CD14-positive monocyte (primary cell): Measurements from ENCODE around the gene AFF2. TPM values are rescaled to one million over a fixed set of nuclear protein-coding genes. Genes with fewer than 3 reads are reported as not detected.

Source experiments
- DNase-seq, 3 donors: peaks; one replicate each; pipeline ENCODE4 v3.0.0-alpha.2; 2011 to 2022
- H2AFZ ChIP-seq: 2 replicates; pipeline ENCODE4 v1.6.0; 2012; ENCODE audit warnings: mild to moderate bottlenecking, low read depth, low read length, inconsistent platforms; ENCODE audit not compliant: insufficient read depth, poor library complexity, severe bottlenecking
- H3K27ac ChIP-seq, 2 donors: 1 replicate in 1 of 2; 2 replicates in 1 of 2; pipeline ENCODE4 v1.5.1; 2012 to 2013; ENCODE audit warnings: low read length in 2 of 2, control low read depth in 1 of 2, inconsistent platforms in 1 of 2, low read depth in 1 of 2, mild to moderate bottlenecking in 1 of 2
- H3K27me3 ChIP-seq, 2 donors: one replicate each; pipeline versions ENCODE4 v1.6.0 to v1.6.1; 2011 to 2013; ENCODE audit warnings: low read length in 2 of 2; ENCODE audit not compliant: control insufficient read depth in 2 of 2, insufficient read depth in 2 of 2
- H3K36me3 ChIP-seq, 2 donors: replicated peaks in 1 of 2; 1 replicate in 1 of 2; 2 replicates in 1 of 2; pipeline versions ENCODE4 v1.5.1 to v1.6.1; 2012 to 2013; ENCODE audit warnings: low read length in 2 of 2, control low read depth in 1 of 2, inconsistent platforms in 1 of 2, mild to moderate bottlenecking in 1 of 2; ENCODE audit not compliant: insufficient read depth in 2 of 2, control insufficient read depth in 1 of 2
- H3K4me1 ChIP-seq, 2 donors: 1 replicate in 1 of 2; 2 replicates in 1 of 2; pipeline versions ENCODE4 v1.5.1 to v1.6.1; 2012 to 2013; ENCODE audit warnings: low read length in 2 of 2, control low read depth in 1 of 2, inconsistent platforms in 1 of 2, mild to moderate bottlenecking in 1 of 2, moderate library complexity in 1 of 2; ENCODE audit not compliant: insufficient read depth in 2 of 2, control insufficient read depth in 1 of 2
- H3K4me2 ChIP-seq: replicated peaks from 2 replicates; pipeline ENCODE3; 2012; ENCODE audit warnings: low read length, moderate library complexity, mild to moderate bottlenecking; ENCODE audit not compliant: poor library complexity, severe bottlenecking; ENCODE audit errors: extremely low read depth
- H3K4me3 ChIP-seq, 3 experiments: fragments of 200-600 bp in 1 of 3; sonication (generic) in 1 of 3; replicated peaks in 1 of 3; 1 replicate in 2 of 3; 2 replicates in 1 of 3; pipeline ENCODE4 v1.5.1; 2011 to 2013; ENCODE audit warnings: low read length in 3 of 3, mild to moderate bottlenecking in 3 of 3, control low read depth in 2 of 3, low read depth in 2 of 3, inconsistent platforms in 1 of 3, moderate library complexity in 1 of 3
- H3K79me2 ChIP-seq: 2 replicates; pipeline ENCODE4 v1.6.0; 2012; ENCODE audit warnings: mild to moderate bottlenecking, control low read depth, inconsistent platforms, low read length, moderate library complexity; ENCODE audit not compliant: insufficient read depth
- H3K9ac ChIP-seq: 2 replicates; pipeline ENCODE4 v1.6.0; 2017; ENCODE audit warnings: low read length, mild to moderate bottlenecking; ENCODE audit not compliant: insufficient read depth, poor library complexity, severe bottlenecking
- H3K9me3 ChIP-seq, 2 donors: replicated peaks in 1 of 2; 1 replicate in 1 of 2; 2 replicates in 1 of 2; pipeline versions ENCODE4 v1.5.1 to v1.6.1; 2012 to 2013; ENCODE audit warnings: low read length in 2 of 2, control low read depth in 1 of 2; ENCODE audit not compliant: control insufficient read depth in 1 of 2, insufficient read depth in 1 of 2
- H4K20me1 ChIP-seq: 2 replicates; pipeline ENCODE4 v1.6.0; 2012; ENCODE audit warnings: mild to moderate bottlenecking, low read length, control low read depth, moderate library complexity; ENCODE audit not compliant: insufficient read depth
- H3K27ac Mint-ChIP-seq, 7 donors: one replicate each; pipeline ENCODE4 v1.8.0; 2020; ENCODE audit warnings: mild to moderate bottlenecking in 7 of 7, mixed read lengths in 7 of 7, moderate library complexity in 6 of 7, inconsistent platforms in 2 of 7
- H3K27me3 Mint-ChIP-seq, 3 donors: one replicate each; pipeline ENCODE4 v1.8.0; 2021 to 2022; ENCODE audit warnings: low read depth in 3 of 3, mild to moderate bottlenecking in 3 of 3, mixed read lengths in 3 of 3, moderate library complexity in 3 of 3, inconsistent platforms in 1 of 3
- H3K36me3 Mint-ChIP-seq, 2 donors: one replicate each; pipeline ENCODE4 v1.8.0; 2020; ENCODE audit warnings: mixed read lengths in 2 of 2, inconsistent platforms in 1 of 2, mild to moderate bottlenecking in 1 of 2
- H3K4me1 Mint-ChIP-seq: one replicate; pipeline ENCODE4 v1.8.0; 2020; ENCODE audit warnings: mild to moderate bottlenecking, mixed read lengths
- H3K4me3 Mint-ChIP-seq, 2 donors: one replicate each; pipeline ENCODE4 v1.8.0; 2020; ENCODE audit warnings: mild to moderate bottlenecking in 2 of 2, mixed read lengths in 2 of 2, moderate library complexity in 1 of 2
- H3K9me3 Mint-ChIP-seq, 7 donors: one replicate each; pipeline ENCODE4 v1.8.0; 2020 to 2022; ENCODE audit warnings: mixed read lengths in 7 of 7, mild to moderate bottlenecking in 6 of 7, moderate library complexity in 6 of 7, inconsistent platforms in 2 of 7
- WGBS: methylation state at CpG from one replicate; pipeline ENCODE4 v1.1.5; 2013; ENCODE audit warnings: missing lambda C conversion rate; ENCODE audit not compliant: insufficient coverage; 5-methylcytosine and 5-hydroxymethylcytosine counted together
- intact Hi-C, 2 donors: fragments of 100-400 bp; cut with micrococcal nuclease; formaldehyde crosslinking; loops; one replicate each; pipeline versions ENCODE4 v1.15.0 to v1.15.1; 2023
- polyA plus RNA-seq, 3 donors: library from polyadenylated mRNA; depleted of rRNA in 1 of 3; unstranded in 2 of 3; stranded (reverse) in 1 of 3; fragments of 300-500 nt in 2 of 3; fragments of >200 nt in 1 of 3; fragmentation: Illumina TruSeq in 2 of 3; gene quantifications; 1 replicate in 2 of 3; 2 replicates in 1 of 3; pipeline ENCODE4 v1.2.3, GENCODE V29; 2012 to 2021
- TF ChIP-seq, protein P1 (sequence below): fragments of 200-600 bp; IDR thresholded peaks from one replicate; pipeline ENCODE4 v1.8.0; 2022; ENCODE audit warnings: antibody characterized with exemption, mild to moderate bottlenecking

AFF2 gene
- polyA plus RNA-seq, 3 donors: 0.07 to 1.1 (median 0.70) TPM

DNA sequence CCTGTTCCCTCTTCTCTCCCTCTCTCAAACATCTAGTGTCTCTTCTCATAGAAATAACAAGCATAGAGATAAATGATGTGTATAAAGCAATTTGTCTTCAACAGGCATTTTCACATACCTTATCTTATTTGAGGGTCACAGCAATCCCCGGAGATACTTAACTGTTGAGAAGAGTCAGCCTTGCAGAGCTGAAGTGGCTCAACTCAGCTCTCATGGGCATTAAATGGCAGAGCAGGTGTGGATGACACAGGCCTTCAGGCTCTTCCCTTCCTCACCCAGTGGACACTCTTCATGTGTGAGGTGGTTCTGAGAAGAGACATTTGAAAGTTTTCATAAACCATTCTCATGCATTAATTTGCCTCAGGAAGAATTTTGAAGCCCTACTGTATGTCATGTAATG lies 134.2 kb downstream of the AFF2 start:
- no CpG with 5 or more reads among the region's 1 CpG for WGBS
- no peak overlapping the region for H3K4me3 ChIP-seq
- H3K4me2 ChIP-seq: no peak overlapping the region
- no peaks in the 10 kb centered on the region for H3K79me2 ChIP-seq
- peaks cover 0 to 5% (median 4%) of the 10 kb centered on the region in 7 donors for H3K9me3 Mint-ChIP-seq
- no peaks in the 10 kb centered on the region for H4K20me1 ChIP-seq
- H3K36me3 Mint-ChIP-seq: no peaks in the 10 kb centered on the region
- H3K4me1 Mint-ChIP-seq: no peaks in the 10 kb centered on the region
- no peak for DNase-seq
- intact Hi-C loops: no loop called here
- no peaks in the 10 kb centered on the region for H3K36me3 ChIP-seq
- no peak overlapping the region for H3K27ac ChIP-seq
- no peak overlapping the region for H3K9ac ChIP-seq
- TF ChIP-seq, protein P1, sequence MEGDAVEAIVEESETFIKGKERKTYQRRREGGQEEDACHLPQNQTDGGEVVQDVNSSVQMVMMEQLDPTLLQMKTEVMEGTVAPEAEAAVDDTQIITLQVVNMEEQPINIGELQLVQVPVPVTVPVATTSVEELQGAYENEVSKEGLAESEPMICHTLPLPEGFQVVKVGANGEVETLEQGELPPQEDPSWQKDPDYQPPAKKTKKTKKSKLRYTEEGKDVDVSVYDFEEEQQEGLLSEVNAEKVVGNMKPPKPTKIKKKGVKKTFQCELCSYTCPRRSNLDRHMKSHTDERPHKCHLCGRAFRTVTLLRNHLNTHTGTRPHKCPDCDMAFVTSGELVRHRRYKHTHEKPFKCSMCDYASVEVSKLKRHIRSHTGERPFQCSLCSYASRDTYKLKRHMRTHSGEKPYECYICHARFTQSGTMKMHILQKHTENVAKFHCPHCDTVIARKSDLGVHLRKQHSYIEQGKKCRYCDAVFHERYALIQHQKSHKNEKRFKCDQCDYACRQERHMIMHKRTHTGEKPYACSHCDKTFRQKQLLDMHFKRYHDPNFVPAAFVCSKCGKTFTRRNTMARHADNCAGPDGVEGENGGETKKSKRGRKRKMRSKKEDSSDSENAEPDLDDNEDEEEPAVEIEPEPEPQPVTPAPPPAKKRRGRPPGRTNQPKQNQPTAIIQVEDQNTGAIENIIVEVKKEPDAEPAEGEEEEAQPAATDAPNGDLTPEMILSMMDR: no peak
- H3K4me3 Mint-ChIP-seq: no peak overlapping the region
- H3K4me1 ChIP-seq: no peaks in the 10 kb centered on the region
- no peak overlapping the region for H2AFZ ChIP-seq
- H3K27me3 ChIP-seq: no peaks in the 10 kb centered on the region
- peaks cover 0 to 2% (median 0%) of the 10 kb centered on the region in 3 donors for H3K27me3 Mint-ChIP-seq
- no peak overlapping the region for H3K27ac Mint-ChIP-seq
- peaks cover 0 to 3% of the 10 kb centered on the region in 2 donors for H3K9me3 ChIP-seq

DNA sequence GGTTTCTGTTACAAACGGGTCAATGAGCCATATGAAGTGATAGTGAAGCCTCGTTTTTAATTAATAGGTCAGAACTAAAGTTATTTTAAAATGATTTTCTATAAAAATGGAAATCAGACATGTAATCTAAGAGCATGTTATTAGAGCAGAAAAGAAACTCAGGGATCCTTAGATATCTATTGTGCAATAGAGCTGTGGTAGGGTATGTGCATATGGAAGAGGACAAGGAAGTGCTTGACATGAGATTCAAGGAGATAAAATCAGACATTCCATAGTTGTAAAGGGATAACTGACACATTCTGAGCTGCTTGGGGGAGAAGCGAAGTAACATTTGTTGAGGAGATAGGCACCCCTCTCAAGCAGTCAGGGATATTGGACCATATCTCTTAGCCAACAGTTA lies 143.0 kb downstream of the AFF2 start:
- Histone ChIP-seq H3K9me3 (peaks cover 0 to under 1% of the 10 kb centered on the region in 2 donors), H3K79me2 (no peaks in the 10 kb centered on the region), H2AFZ (no peak overlapping the region), H4K20me1 (no peaks in the 10 kb centered on the region), H3K36me3 (no peaks in the 10 kb centered on the region), H3K27me3 (no peaks in the 10 kb centered on the region), H3K9ac (no peak overlapping the region), H3K4me1 (peaks cover 6 to 7% of the 10 kb centered on the region in 2 donors), H3K4me2 (no peak overlapping the region), H3K27ac (no peak overlapping the region), H3K4me3 (no peak overlapping the region)
- Mint-ChIP-seq H3K27ac (no peak overlapping the region), H3K4me3 (no peak overlapping the region), H3K9me3 (peaks cover 0 to 2% (median under 1%) of the 10 kb centered on the region in 7 donors), H3K4me1 (peaks cover 44% of the 10 kb centered on the region), H3K36me3 (no peaks in the 10 kb centered on the region), H3K27me3 (no peaks in the 10 kb centered on the region)
- TF ChIP-seq, protein P1: no peak
- no peak for DNase-seq
- intact Hi-C loops: no loop called here
- WGBS: no CpG with 5 or more reads among the region's 3 CpGs
